ENCODE data around the gene CAMK2B. TPM values are rescaled to one million over a fixed set of nuclear protein-coding genes. Genes with fewer than 3 reads are reported as not detected.

The CAMK2B gene
- total and polyA plus RNA-seq, 2 experiments from 2014 or later = 0.37 to 1.7 TPM

DNA sequence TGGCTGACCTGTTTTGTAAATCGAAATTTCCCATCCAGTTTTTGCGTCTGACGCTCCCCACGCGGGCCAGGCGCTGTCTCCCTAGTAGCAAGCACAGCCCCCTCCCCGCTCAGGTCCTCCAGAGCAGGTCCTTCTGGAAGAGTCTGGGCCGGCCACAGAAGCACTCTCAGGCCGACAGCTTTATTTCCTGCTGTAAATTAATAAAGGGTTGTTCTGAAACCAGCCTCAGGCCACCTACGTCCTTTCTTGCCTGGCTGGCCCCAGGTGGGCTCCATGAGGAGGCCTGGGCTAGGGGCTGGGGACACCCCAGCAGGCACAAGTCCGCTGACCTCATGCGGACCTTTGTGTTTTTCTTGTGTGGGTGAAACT lies 35.2 kb downstream of the CAMK2B start:
- H3K4me1 ChIP-seq (ENCODE audit: insufficient read depth) = peaks cover 5% of the 10 kb centered on the region
- no peaks in the 10 kb centered on the region for H3K9me2 ChIP-seq (replicated peaks; ENCODE audit: insufficient read depth)
- H3K79me2 ChIP-seq = no peaks in the 10 kb centered on the region
- no peaks in the 10 kb centered on the region for H4K20me1 ChIP-seq (ENCODE audit: insufficient read depth, poor library complexity, severe bottlenecking)
- no peak for DNase-seq (ENCODE audit: low spot score)
- H3K4me3 ChIP-seq = no peak overlapping the region
- H3K27me3 ChIP-seq = peaks cover 35% of the 10 kb centered on the region
- H2AFZ ChIP-seq = no peak overlapping the region
- H3K27ac ChIP-seq = no peak overlapping the region
- WGBS (ENCODE audit: low lambda C conversion rate, missing lambda C conversion rate) = 80% methylated on average over 12 of the region's 12 CpGs
- no peaks in the 10 kb centered on the region for H3K36me3 ChIP-seq (replicated peaks; ENCODE audit: insufficient read depth, low read depth)
- H3K9me3 ChIP-seq (ENCODE audit: low read depth) = no peaks in the 10 kb centered on the region
- H3K4me2 ChIP-seq = no peak overlapping the region
- no peak for TF ChIP-seq EZH2phosphoT487 (IDR thresholded peaks at IDR 0.05; ENCODE audit: low read depth, severe bottlenecking, unreplicated experiment)
- TF ChIP-seq EZH2 (IDR thresholded peaks at IDR 0.05; ENCODE audit: borderline replicate concordance) = no peak
- TF ChIP-seq, protein P1, sequence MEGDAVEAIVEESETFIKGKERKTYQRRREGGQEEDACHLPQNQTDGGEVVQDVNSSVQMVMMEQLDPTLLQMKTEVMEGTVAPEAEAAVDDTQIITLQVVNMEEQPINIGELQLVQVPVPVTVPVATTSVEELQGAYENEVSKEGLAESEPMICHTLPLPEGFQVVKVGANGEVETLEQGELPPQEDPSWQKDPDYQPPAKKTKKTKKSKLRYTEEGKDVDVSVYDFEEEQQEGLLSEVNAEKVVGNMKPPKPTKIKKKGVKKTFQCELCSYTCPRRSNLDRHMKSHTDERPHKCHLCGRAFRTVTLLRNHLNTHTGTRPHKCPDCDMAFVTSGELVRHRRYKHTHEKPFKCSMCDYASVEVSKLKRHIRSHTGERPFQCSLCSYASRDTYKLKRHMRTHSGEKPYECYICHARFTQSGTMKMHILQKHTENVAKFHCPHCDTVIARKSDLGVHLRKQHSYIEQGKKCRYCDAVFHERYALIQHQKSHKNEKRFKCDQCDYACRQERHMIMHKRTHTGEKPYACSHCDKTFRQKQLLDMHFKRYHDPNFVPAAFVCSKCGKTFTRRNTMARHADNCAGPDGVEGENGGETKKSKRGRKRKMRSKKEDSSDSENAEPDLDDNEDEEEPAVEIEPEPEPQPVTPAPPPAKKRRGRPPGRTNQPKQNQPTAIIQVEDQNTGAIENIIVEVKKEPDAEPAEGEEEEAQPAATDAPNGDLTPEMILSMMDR (IDR thresholded peaks at IDR 0.05; ENCODE audit: poor library complexity) = no peak

DNA sequence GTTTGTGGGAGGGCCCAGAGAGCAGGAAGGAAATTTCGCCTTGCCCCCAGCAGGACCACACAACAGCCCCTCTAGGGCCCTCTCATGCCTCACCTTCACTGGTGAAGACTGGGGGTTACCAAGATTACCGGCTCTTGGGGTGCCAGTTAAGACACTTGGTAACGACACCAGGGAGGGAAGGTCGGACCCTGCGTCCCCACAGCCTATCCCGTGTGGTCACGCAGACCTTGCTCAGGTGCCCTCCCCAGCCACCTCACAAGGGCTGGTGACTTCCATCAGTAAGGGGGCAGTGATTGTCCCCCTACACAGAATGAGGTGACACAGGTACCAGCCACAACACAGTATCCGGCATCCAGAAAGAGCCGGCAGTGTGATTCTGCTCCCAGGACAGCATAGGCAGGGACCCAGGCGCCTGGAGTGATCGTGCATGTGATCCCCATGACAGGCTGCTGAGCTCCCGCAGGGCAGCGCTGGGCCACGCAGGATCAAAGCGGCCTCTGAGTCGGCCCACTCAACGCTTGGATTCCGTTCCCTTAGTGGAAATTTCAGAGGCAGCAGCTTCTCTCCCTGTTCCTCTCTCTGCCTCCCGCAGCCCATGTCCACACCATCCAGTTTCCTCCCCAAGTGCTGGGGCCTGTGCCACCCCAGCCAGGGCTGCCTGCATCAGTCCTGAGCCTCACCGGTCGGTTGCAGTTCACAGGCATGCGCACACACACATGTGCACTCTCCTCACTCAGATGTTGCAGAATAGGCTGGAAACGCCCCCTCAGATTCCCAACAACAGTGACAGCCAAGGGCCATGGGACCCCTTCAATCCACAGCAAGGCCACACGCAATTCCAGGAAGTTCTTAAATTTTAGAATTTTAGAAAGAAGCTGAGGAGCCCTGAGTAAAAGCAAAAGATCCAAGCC lies 35.8 kb downstream of the CAMK2B start:
- H3K79me2 ChIP-seq = no peaks in the 10 kb centered on the region
- H3K27me3 ChIP-seq = peaks cover 30% of the 10 kb centered on the region
- no peak overlapping the region for H3K4me2 ChIP-seq
- H2AFZ ChIP-seq = no peak overlapping the region
- H3K4me3 ChIP-seq = no peak overlapping the region
- no peaks in the 10 kb centered on the region for H4K20me1 ChIP-seq (ENCODE audit: insufficient read depth, poor library complexity, severe bottlenecking)
- no peaks in the 10 kb centered on the region for H3K9me2 ChIP-seq (replicated peaks; ENCODE audit: insufficient read depth)
- no peaks in the 10 kb centered on the region for H3K36me3 ChIP-seq (replicated peaks; ENCODE audit: insufficient read depth, low read depth)
- no peak overlapping the region for H3K27ac ChIP-seq
- no peak for DNase-seq (ENCODE audit: low spot score)
- TF ChIP-seq EZH2phosphoT487 (IDR thresholded peaks at IDR 0.05; ENCODE audit: low read depth, severe bottlenecking, unreplicated experiment) (no peak), EZH2 (IDR thresholded peaks at IDR 0.05; ENCODE audit: borderline replicate concordance) (no peak)
- TF ChIP-seq, protein P1 (IDR thresholded peaks at IDR 0.05; ENCODE audit: poor library complexity) = no peak
- peaks cover 5% of the 10 kb centered on the region for H3K4me1 ChIP-seq (ENCODE audit: insufficient read depth)
- WGBS (ENCODE audit: low lambda C conversion rate, missing lambda C conversion rate) = 87% methylated on average over 24 of the region's 24 CpGs
- no peaks in the 10 kb centered on the region for H3K9me3 ChIP-seq (ENCODE audit: low read depth)

DNA sequence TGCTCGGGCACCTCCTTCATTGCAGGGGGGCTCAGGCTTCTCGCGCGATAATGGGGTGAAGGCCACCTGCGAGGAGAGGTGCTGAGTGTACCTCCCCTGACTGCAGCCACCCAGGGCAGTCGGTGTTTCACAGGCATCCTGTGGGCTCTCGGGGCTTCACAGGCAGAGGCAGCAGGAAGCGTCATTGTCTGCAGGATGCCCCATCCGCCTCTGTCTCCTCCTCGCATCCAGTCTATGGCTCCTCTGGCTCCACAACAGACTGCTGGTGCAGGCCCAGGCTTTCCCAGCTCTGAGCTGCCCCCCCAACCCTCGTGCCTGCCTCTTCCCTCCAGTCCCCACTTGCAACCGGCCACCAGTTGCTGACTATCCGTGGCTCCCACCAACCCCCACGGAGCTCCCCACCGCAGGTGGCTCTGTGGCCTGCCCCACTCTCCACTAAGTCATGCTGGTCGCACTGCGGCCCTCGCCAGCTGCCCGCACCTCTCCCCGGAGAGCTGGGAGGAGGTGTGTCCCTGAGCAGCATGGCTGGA lies 36.5 kb downstream of the CAMK2B start:
- H3K27me3 ChIP-seq = peaks cover 23% of the 10 kb centered on the region
- no peaks in the 10 kb centered on the region for H3K79me2 ChIP-seq
- H2AFZ ChIP-seq = no peak overlapping the region
- no peaks in the 10 kb centered on the region for H3K36me3 ChIP-seq (replicated peaks; ENCODE audit: insufficient read depth, low read depth)
- H3K4me1 ChIP-seq (ENCODE audit: insufficient read depth) = peaks cover 5% of the 10 kb centered on the region
- no peak overlapping the region for H3K27ac ChIP-seq
- no peaks in the 10 kb centered on the region for H3K9me2 ChIP-seq (replicated peaks; ENCODE audit: insufficient read depth)
- DNase-seq (ENCODE audit: low spot score) = no peak
- no peak overlapping the region for H3K4me2 ChIP-seq
- no peak overlapping the region for H3K4me3 ChIP-seq
- TF ChIP-seq, protein P1 (IDR thresholded peaks at IDR 0.05; ENCODE audit: poor library complexity) = no peak
- no peak for TF ChIP-seq EZH2 (IDR thresholded peaks at IDR 0.05; ENCODE audit: borderline replicate concordance)
- no peak for TF ChIP-seq EZH2phosphoT487 (IDR thresholded peaks at IDR 0.05; ENCODE audit: low read depth, severe bottlenecking, unreplicated experiment)
- no peaks in the 10 kb centered on the region for H3K9me3 ChIP-seq (ENCODE audit: low read depth)
- H4K20me1 ChIP-seq (ENCODE audit: insufficient read depth, poor library complexity, severe bottlenecking) = no peaks in the 10 kb centered on the region
- WGBS (ENCODE audit: low lambda C conversion rate, missing lambda C conversion rate) = 93% methylated on average over 20 of the region's 20 CpGs

Data from hepatocyte (in vitro differentiated cells).